ENCODE measurements around the gene HMOX1. TPM values are rescaled to one million over a fixed set of nuclear protein-coding genes. Genes with fewer than 3 reads are reported as not detected.

HMOX1 gene
- total and polyA plus RNA-seq, 2 of the 13 experiments (the other 11 are each of a cell fraction or from before 2014, with no cell fraction given): 53.6 to 67.4 TPM

GRCh38 chr22:35417606-35418005 is 36.7 kb downstream of the HMOX1 start:
- Histone ChIP-seq H3K4me2 (ENCODE audit: low read depth, low read length) (no peak overlapping the region), H3K27ac (ENCODE audit: extremely low read length, insufficient read depth, low read length) (no peak overlapping the region), H3K9me3 (ENCODE audit: low read length) (no peaks in the 10 kb centered on the region), H3K79me2 (ENCODE audit: insufficient read depth, low read length) (no peaks in the 10 kb centered on the region), H3K4me3 (replicated peaks in 1 of 3; ENCODE audit: insufficient read depth in 1 of 3, low read depth in 2 of 3, low read length in 3 of 3) (no peak overlapping the region), H3K36me3 (replicated peaks in 1 of 2; ENCODE audit: control insufficient read depth in 1 of 2, insufficient read depth in 2 of 2, low read length in 2 of 2) (peaks cover 30 to 88% of the 10 kb centered on the region in 2 experiments), H3K9ac (ENCODE audit: insufficient read depth, low read depth, low read length) (no peak overlapping the region), H2AFZ (ENCODE audit: low read length) (no peak overlapping the region), H4K20me1 (ENCODE audit: insufficient read depth, low read length) (no peaks in the 10 kb centered on the region), H3K27me3 (ENCODE audit: control insufficient read depth in 1 of 2, insufficient read depth in 2 of 2, low read length in 2 of 2) (no peaks in the 10 kb centered on the region), H3K4me1 (ENCODE audit: insufficient read depth, low read length) (no peaks in the 10 kb centered on the region)
- in situ Hi-C loops (cut with HindIII; ENCODE audit: extremely low pct_ligation_motif_present, low pct_unique_long_range_greater_than_20kb) (no loop called here), intact Hi-C loops (cut with micrococcal nuclease; ENCODE audit: unreplicated experiment) (no loop called here)
- TF ChIP-seq HOXA5 (CRISPR knock-in tag; IDR thresholded peaks at IDR 0.05) (no peak), ZFYVE20 (CRISPR knock-in tag; IDR thresholded peaks at IDR 0.05; ENCODE audit: borderline replicate concordance, low read depth) (no peak), HNF1B (CRISPR knock-in tag; IDR thresholded peaks at IDR 0.05) (no peak), ZNF205 (CRISPR knock-in tag; IDR thresholded peaks at IDR 0.05) (no peak), ZNF33A (CRISPR knock-in tag; IDR thresholded peaks at IDR 0.05; ENCODE audit: borderline replicate concordance) (no peak), E2F5 (CRISPR knock-in tag; conservative IDR thresholded peaks at IDR 0.05) (no peak), ZNF773 (CRISPR knock-in tag; IDR thresholded peaks at IDR 0.05; ENCODE audit: borderline replicate concordance) (no peak), NKX3-1 (CRISPR knock-in tag; IDR thresholded peaks at IDR 0.05) (no peak), GFI1 (CRISPR knock-in tag; IDR thresholded peaks at IDR 0.05; ENCODE audit: borderline replicate concordance) (no peak), PHF20 (CRISPR knock-in tag; IDR thresholded peaks at IDR 0.05) (no peak), ZNF138 (CRISPR knock-in tag; IDR thresholded peaks at IDR 0.05; ENCODE audit: low read depth) (no peak), ZNF670 (CRISPR knock-in tag; IDR thresholded peaks at IDR 0.05; ENCODE audit: borderline replicate concordance) (no peak)
- TF ChIP-seq, protein P1, sequence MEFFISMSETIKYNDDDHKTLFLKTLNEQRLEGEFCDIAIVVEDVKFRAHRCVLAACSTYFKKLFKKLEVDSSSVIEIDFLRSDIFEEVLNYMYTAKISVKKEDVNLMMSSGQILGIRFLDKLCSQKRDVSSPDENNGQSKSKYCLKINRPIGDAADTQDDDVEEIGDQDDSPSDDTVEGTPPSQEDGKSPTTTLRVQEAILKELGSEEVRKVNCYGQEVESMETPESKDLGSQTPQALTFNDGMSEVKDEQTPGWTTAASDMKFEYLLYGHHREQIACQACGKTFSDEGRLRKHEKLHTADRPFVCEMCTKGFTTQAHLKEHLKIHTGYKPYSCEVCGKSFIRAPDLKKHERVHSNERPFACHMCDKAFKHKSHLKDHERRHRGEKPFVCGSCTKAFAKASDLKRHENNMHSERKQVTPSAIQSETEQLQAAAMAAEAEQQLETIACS (CRISPR knock-in tag; IDR thresholded peaks at IDR 0.05): no peak
- TF ChIP-seq, protein P2, sequence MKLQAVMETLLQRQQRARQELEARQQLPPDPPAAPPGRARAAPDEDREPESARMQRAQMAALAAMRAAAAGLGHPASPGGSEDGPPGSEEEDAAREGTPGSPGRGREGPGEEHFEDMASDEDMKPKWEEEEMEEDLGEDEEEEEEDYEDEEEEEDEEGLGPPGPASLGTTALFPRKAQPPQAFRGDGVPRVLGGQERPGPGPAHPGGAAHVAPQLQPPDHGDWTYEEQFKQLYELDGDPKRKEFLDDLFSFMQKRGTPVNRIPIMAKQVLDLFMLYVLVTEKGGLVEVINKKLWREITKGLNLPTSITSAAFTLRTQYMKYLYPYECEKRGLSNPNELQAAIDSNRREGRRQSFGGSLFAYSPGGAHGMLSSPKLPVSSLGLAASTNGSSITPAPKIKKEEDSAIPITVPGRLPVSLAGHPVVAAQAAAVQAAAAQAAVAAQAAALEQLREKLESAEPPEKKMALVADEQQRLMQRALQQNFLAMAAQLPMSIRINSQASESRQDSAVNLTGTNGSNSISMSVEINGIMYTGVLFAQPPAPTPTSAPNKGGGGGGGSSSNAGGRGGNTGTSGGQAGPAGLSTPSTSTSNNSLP (IDR thresholded peaks at IDR 0.05; ENCODE audit: low read depth, low read length): no peak
- TF ChIP-seq, protein P3, sequence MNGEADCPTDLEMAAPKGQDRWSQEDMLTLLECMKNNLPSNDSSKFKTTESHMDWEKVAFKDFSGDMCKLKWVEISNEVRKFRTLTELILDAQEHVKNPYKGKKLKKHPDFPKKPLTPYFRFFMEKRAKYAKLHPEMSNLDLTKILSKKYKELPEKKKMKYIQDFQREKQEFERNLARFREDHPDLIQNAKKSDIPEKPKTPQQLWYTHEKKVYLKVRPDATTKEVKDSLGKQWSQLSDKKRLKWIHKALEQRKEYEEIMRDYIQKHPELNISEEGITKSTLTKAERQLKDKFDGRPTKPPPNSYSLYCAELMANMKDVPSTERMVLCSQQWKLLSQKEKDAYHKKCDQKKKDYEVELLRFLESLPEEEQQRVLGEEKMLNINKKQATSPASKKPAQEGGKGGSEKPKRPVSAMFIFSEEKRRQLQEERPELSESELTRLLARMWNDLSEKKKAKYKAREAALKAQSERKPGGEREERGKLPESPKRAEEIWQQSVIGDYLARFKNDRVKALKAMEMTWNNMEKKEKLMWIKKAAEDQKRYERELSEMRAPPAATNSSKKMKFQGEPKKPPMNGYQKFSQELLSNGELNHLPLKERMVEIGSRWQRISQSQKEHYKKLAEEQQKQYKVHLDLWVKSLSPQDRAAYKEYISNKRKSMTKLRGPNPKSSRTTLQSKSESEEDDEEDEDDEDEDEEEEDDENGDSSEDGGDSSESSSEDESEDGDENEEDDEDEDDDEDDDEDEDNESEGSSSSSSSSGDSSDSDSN (CRISPR knock-in tag; IDR thresholded peaks at IDR 0.05): no peak
- CTCF ChIA-PET (ENCODE audit: low intra/inter-chr PET ratio, low total read pairs): no interaction called here
- BruUV-seq (replicated peaks): no TSS peak
- WGBS (ENCODE audit: low lambda C conversion rate): 100% methylated on average over 2 of the region's 9 CpGs
- POLR2A ChIA-PET: no interaction called here
- ATAC-seq (no peak), DNase-seq (ENCODE audit: low spot score) (no peak), FAIRE-seq (no peak)
